Keratinocyte (primary cell): Measurements from ENCODE around the gene TBC1D3K. TPM values are rescaled to one million over a fixed set of nuclear protein-coding genes. Genes with fewer than 3 reads are reported as not detected.
"Not testable (repeated sequence)": the region's sequence is repeated elsewhere in the genome, so short reads cannot be mapped to it uniquely, and the experiment has no call there.

ENCODE experiments used
- DNase-seq: peaks from one replicate; pipeline ENCODE4 v3.0.0-alpha.2; 2011; ENCODE audit warnings: low read depth, missing footprints, low spot score
- FAIRE-seq: peaks from 2 replicates; lab custom pipeline; 2011; peaks lifted over from hg19 to GRCh38; lab: Jason Lieb, UNC
- H2AFZ ChIP-seq: 2 replicates; pipeline ENCODE4 v1.6.0; 2012; ENCODE audit warnings: low read length, control low read depth, inconsistent platforms; ENCODE audit not compliant: control insufficient read depth
- H3K27ac ChIP-seq: 2 replicates; pipeline ENCODE4 v1.5.1; 2011; ENCODE audit warnings: low read length; ENCODE audit not compliant: control insufficient read depth, insufficient read depth
- H3K27me3 ChIP-seq: 3 replicates; pipeline ENCODE4 v1.6.0; 2011; ENCODE audit warnings: low read length; ENCODE audit not compliant: control insufficient read depth, insufficient read depth; ENCODE audit errors: extremely low read depth
- H3K36me3 ChIP-seq, 2 experiments: 2 replicates in 1 of 2; 3 replicates in 1 of 2; pipeline ENCODE4 v1.5.1; 2011; ENCODE audit warnings: low read length in 2 of 2, mild to moderate bottlenecking in 1 of 2; ENCODE audit not compliant: control insufficient read depth in 2 of 2, insufficient read depth in 2 of 2; ENCODE audit errors: extremely low read depth in 1 of 2
- H3K4me1 ChIP-seq: 3 replicates; pipeline ENCODE4 v1.5.1; 2011; ENCODE audit warnings: low read length; ENCODE audit not compliant: control insufficient read depth, insufficient read depth; ENCODE audit errors: extremely low read depth
- H3K4me2 ChIP-seq: 3 replicates; pipeline ENCODE4 v1.6.0; 2011; ENCODE audit warnings: low read depth, low read length; ENCODE audit not compliant: control insufficient read depth, insufficient read depth; ENCODE audit errors: extremely low read depth
- H3K4me3 ChIP-seq, 3 experiments: fragments of 200-600 bp in 1 of 3; sonication (generic) in 1 of 3; 2 replicates in 2 of 3; 3 replicates in 1 of 3; pipeline ENCODE4 v1.5.1; 2011 to 2016; ENCODE audit warnings: low read length in 3 of 3, mild to moderate bottlenecking in 3 of 3, control low read depth in 2 of 3, inconsistent platforms in 1 of 3, low read depth in 1 of 3, mixed read lengths in 1 of 3, mixed run types in 1 of 3, moderate library complexity in 1 of 3; ENCODE audit not compliant: control insufficient read depth in 2 of 3, insufficient read depth in 2 of 3; ENCODE audit errors: extremely low read depth in 1 of 3
- H3K79me2 ChIP-seq: 2 replicates; pipeline ENCODE4 v1.6.0; 2012; ENCODE audit warnings: low read length; ENCODE audit not compliant: control insufficient read depth, insufficient read depth
- H3K9ac ChIP-seq: 3 replicates; pipeline ENCODE4 v1.6.0; 2011; ENCODE audit warnings: low read length; ENCODE audit not compliant: control insufficient read depth, insufficient read depth; ENCODE audit errors: extremely low read depth
- H3K9me1 ChIP-seq: 3 replicates; pipeline ENCODE4 v1.6.0; 2011; ENCODE audit warnings: low read length; ENCODE audit not compliant: control insufficient read depth, insufficient read depth; ENCODE audit errors: extremely low read depth
- H3K9me3 ChIP-seq: 2 replicates; pipeline ENCODE4 v1.5.1; 2012; ENCODE audit warnings: low read depth, low read length; ENCODE audit not compliant: control insufficient read depth
- H4K20me1 ChIP-seq: 3 replicates; pipeline ENCODE4 v1.6.0; 2011; ENCODE audit warnings: low read length; ENCODE audit not compliant: control insufficient read depth, insufficient read depth; ENCODE audit errors: extremely low read depth
- EZH2 ChIP-seq: IDR thresholded peaks from one replicate; pipeline ENCODE4 v1.6.1; 2012; ENCODE audit warnings: inconsistent platforms, mild to moderate bottlenecking, low read length, moderate library complexity
- dilution Hi-C: fragments of 300-500 bp; cut with MboI; formaldehyde crosslinking; loops from one replicate; pipeline ENCODE4 v1.7.0; 2020; ENCODE audit warnings: low sequenced_read_pairs; ENCODE audit not compliant: extremely low pct_ligation_motif_present
- polyA plus RNA-seq, 5 experiments: library from polyadenylated mRNA; depleted of rRNA in 3 of 5; stranded (reverse) in 3 of 5; stranded (forward) in 1 of 5; unstranded in 1 of 5; fragments of >200 nt; gene quantifications; 1 replicate in 1 of 5; 2 replicates in 3 of 5; 3 replicates in 1 of 5; pipeline versions ENCODE4 v1.2.1 to v1.2.3, GENCODE V29; 2011 to 2012; ENCODE audit warnings: missing spikeins in 2 of 5, low read depth in 1 of 5, low replicate concordance in 1 of 5
- small RNA-seq, 3 experiments: library from RNA; depleted of rRNA; stranded (forward); fragments of <200 nt; gene quantifications; one replicate each; pipeline ENCODE3, GENCODE V24; 2012; ENCODE audit warnings: low read depth in 3 of 3, low replicate concordance in 1 of 3; ENCODE audit not compliant: insufficient read length in 3 of 3
- TF ChIP-seq, protein P1 (sequence below), 3 experiments: IDR thresholded peaks in 1 of 3; conservative IDR thresholded peaks in 1 of 3; optimal IDR thresholded peaks in 1 of 3; 2 replicates in 2 of 3; 3 replicates in 1 of 3; pipeline versions ENCODE3 to v1.5.1; 2011; ENCODE audit warnings: low read length in 3 of 3, mild to moderate bottlenecking in 3 of 3, moderate library complexity in 2 of 3, control low read depth in 1 of 3, inconsistent platforms in 1 of 3; ENCODE audit not compliant: insufficient read depth in 2 of 3; ENCODE audit errors: extremely low read depth in 1 of 3

The TBC1D3K gene
- polyA plus RNA-seq, 1 donor (not counting 4 experiments of a cell fraction or from before 2014, with no cell fraction given), result not detected

DNA sequence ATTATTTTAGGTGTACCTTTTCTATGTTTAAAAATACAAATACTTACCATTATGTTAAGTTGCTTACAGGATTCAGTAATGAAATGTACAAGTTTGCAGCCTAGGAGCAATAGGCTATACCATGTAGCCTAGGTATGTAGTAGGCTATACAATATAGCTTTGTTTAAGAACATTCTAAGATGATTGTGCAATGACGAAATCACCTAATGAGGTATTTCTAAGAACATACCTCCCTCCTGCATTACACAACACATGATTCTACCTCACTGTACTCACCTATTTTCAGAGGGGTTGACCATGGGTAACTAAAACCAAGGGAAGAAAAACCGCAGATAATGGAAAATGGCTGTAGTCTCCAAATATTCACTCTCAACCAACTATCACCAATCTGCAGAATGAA, 35.3 kb upstream of the TBC1D3K start:
- H3K4me3 ChIP-seq, result no peak overlapping the region
- TF ChIP-seq, protein P1, sequence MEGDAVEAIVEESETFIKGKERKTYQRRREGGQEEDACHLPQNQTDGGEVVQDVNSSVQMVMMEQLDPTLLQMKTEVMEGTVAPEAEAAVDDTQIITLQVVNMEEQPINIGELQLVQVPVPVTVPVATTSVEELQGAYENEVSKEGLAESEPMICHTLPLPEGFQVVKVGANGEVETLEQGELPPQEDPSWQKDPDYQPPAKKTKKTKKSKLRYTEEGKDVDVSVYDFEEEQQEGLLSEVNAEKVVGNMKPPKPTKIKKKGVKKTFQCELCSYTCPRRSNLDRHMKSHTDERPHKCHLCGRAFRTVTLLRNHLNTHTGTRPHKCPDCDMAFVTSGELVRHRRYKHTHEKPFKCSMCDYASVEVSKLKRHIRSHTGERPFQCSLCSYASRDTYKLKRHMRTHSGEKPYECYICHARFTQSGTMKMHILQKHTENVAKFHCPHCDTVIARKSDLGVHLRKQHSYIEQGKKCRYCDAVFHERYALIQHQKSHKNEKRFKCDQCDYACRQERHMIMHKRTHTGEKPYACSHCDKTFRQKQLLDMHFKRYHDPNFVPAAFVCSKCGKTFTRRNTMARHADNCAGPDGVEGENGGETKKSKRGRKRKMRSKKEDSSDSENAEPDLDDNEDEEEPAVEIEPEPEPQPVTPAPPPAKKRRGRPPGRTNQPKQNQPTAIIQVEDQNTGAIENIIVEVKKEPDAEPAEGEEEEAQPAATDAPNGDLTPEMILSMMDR (optimal IDR thresholded peaks at IDR 0.05 in 1 of 3, IDR thresholded peaks at IDR 0.05 in 1 of 3, conservative IDR thresholded peaks at IDR 0.05 in 1 of 3; ENCODE audit: extremely low read depth in 1 of 3, insufficient read depth in 2 of 3, low read length in 3 of 3), result no peak
- TF ChIP-seq EZH2, result no peak
- H4K20me1 ChIP-seq, result no peaks in the 10 kb centered on the region
- no peaks in the 10 kb centered on the region for H3K27me3 ChIP-seq
- dilution Hi-C loops, result no loop called here
- no peaks in the 10 kb centered on the region for H3K36me3 ChIP-seq
- H3K4me2 ChIP-seq, result no peak overlapping the region
- no peaks in the 10 kb centered on the region for H3K79me2 ChIP-seq
- FAIRE-seq (no peak), DNase-seq (no peak)
- H2AFZ ChIP-seq, result no peak overlapping the region
- no peaks in the 10 kb centered on the region for H3K9me3 ChIP-seq
- no peak overlapping the region for H3K9ac ChIP-seq
- H3K4me1 ChIP-seq, result no peaks in the 10 kb centered on the region
- no peaks in the 10 kb centered on the region for H3K9me1 ChIP-seq
- H3K27ac ChIP-seq, result no peak overlapping the region

DNA sequence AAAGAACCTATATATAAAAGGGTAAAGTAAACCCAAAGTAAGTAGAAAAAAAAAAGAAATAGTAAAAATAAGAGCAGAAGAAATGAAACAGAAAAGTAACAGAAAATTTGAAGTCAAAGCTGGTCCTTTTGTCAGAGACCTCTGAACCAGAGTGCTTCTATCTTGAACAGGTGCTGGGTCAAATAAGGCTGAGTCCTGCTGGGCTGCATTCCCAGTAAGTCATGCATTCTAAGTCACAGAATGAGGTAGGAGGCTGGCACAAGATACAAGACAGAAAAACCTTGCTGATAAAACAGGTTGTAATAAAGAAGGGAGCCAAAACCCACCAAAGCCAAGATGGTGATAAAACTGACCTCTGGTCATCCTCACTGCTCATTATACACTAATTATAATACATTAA, 27.3 kb upstream of the TBC1D3K start:
- FAIRE-seq, H3K36me3 ChIP-seq, H3K9me1 ChIP-seq, H3K9me3 ChIP-seq, H3K4me1 ChIP-seq, H4K20me1 ChIP-seq, dilution Hi-C loops, H3K27me3 ChIP-seq, H3K4me2 ChIP-seq, H3K27ac ChIP-seq, H3K79me2 ChIP-seq, H2AFZ ChIP-seq, H3K4me3 ChIP-seq, H3K9ac ChIP-seq, DNase-seq: not testable (repeated sequence)

Small RNA genes within 50 kb of the gene (small RNA-seq; reads per million reads assigned to genes)
- gene RF00001 (0 reads per million in 3 experiments), gene RNU6-489P (0 reads per million in 3 experiments)

Other genes starting within 250 kb of the TBC1D3K start
- not detected in 3 replicates for gene HNF1B, start 179.4 kb upstream of the TBC1D3K start, polyA plus RNA-seq
- gene TBC1D3L, start 64.6 kb downstream of the TBC1D3K start, polyA plus RNA-seq, result 4.6 to 11.1 TPM (median 7.0 TPM) in 3 replicates
- gene TBC1D3D, start 79.6 kb downstream of the TBC1D3K start, polyA plus RNA-seq, result 0.02 to 0.09 TPM (median 0.03 TPM) in 3 replicates
- not detected in 3 replicates for gene TBC1D3C, start 144.2 kb downstream of the TBC1D3K start, polyA plus RNA-seq
- not detected in 3 replicates for gene TBC1D3E, start 203.5 kb downstream of the TBC1D3K start, polyA plus RNA-seq